CD4-positive, alpha-beta T cell (primary cell): ENCODE data around the gene ARMH3. TPM values are rescaled to one million over a fixed set of nuclear protein-coding genes. Genes with fewer than 3 reads are reported as not detected.

ENCODE experiments used
- ATAC-seq: fragments of 200-7000 bp; cut with Tn5 transposase; one replicate; pipeline ENCODE4 v1.10.0; 2022; ENCODE audit warnings: mild to moderate bottlenecking; ENCODE audit not compliant: poor library complexity
- CTCF ChIA-PET: fragments of 350-600 bp; sonication (Branson Sonifier 250); formaldehyde crosslinking; loops from one replicate; lab custom pipeline; 2021; ENCODE audit warnings: antibody characterized with exemption, inconsistent platforms; lab: Charles Lee
- POLR2A ChIA-PET: fragments of 350-600 bp; sonication (Branson Sonifier 250); formaldehyde crosslinking; loops from one replicate; lab custom pipeline; 2021; ENCODE audit warnings: antibody characterized with exemption, inconsistent platforms; lab: Charles Lee
- DNase-seq, 14 experiments: peaks; one replicate each; pipeline ENCODE4 v3.0.0-alpha.2; 2013 to 2020; ENCODE audit warnings: mixed read lengths in 2 of 14
- H3K27ac ChIP-seq, 2 donors: one replicate each; pipeline versions ENCODE4 v1.5.1 to v1.7.0; 2013; ENCODE audit warnings: low read length in 2 of 2, low read depth in 1 of 2, mild to moderate bottlenecking in 1 of 2
- H3K27me3 ChIP-seq, 2 experiments: 1 replicate in 1 of 2; 2 replicates in 1 of 2; pipeline versions ENCODE4 v1.6.1 to v1.7.0; 2013; ENCODE audit warnings: low read length in 2 of 2, control low read depth in 1 of 2, mild to moderate bottlenecking in 1 of 2, moderate library complexity in 1 of 2; ENCODE audit not compliant: insufficient read depth in 2 of 2, control insufficient read depth in 1 of 2
- H3K36me3 ChIP-seq: one replicate; pipeline ENCODE4 v1.6.1; 2013; ENCODE audit warnings: low read length, control low read depth; ENCODE audit not compliant: insufficient read depth
- H3K4me1 ChIP-seq: one replicate; pipeline ENCODE4 v1.6.1; 2013; ENCODE audit warnings: low read length, control low read depth; ENCODE audit not compliant: insufficient read depth
- H3K4me3 ChIP-seq: one replicate; pipeline ENCODE4 v1.5.1; 2013; ENCODE audit warnings: mild to moderate bottlenecking, low read length, moderate library complexity
- H3K9me3 ChIP-seq, 2 experiments: 1 replicate in 1 of 2; 2 replicates in 1 of 2; pipeline versions ENCODE4 v1.6.1 to v1.7.0; 2013; ENCODE audit warnings: low read length in 2 of 2, mild to moderate bottlenecking in 2 of 2, control low read depth in 1 of 2, moderate library complexity in 1 of 2; ENCODE audit not compliant: control insufficient read depth in 1 of 2, insufficient read depth in 1 of 2
- H3K27ac Mint-ChIP-seq: one replicate; pipeline ENCODE4 v1.8.0; 2020; ENCODE audit warnings: mixed read lengths
- H3K27me3 Mint-ChIP-seq: one replicate; pipeline ENCODE4 v1.8.0; 2021; ENCODE audit warnings: mixed read lengths
- H3K36me3 Mint-ChIP-seq: one replicate; pipeline ENCODE4 v1.8.0; 2021; ENCODE audit warnings: low read depth, mixed read lengths
- H3K4me1 Mint-ChIP-seq: one replicate; pipeline ENCODE4 v1.8.0; 2021; ENCODE audit warnings: low read depth, mixed read lengths
- H3K4me3 Mint-ChIP-seq: one replicate; pipeline ENCODE4 v1.8.0; 2020; ENCODE audit warnings: mild to moderate bottlenecking, mixed read lengths
- H3K9me3 Mint-ChIP-seq: one replicate; pipeline ENCODE4 v1.8.0; 2020; ENCODE audit warnings: mixed read lengths
- CTCF ChIP-seq: fragments of 200-600 bp; IDR thresholded peaks from one replicate; pipeline ENCODE4 v1.8.0; 2022; ENCODE audit warnings: antibody characterized with exemption, mild to moderate bottlenecking
- intact Hi-C, 2 experiments: fragments of 100-400 bp; cut with DNase I in 1 of 2; cut with micrococcal nuclease in 1 of 2; formaldehyde crosslinking; loops; one replicate each; pipeline versions ENCODE4 v1.15.1 to v1.9.0; 2023 to 2025; cut with DNase I, micrococcal nuclease
- total RNA-seq, 174 experiments: library from RNA in 2 of 174; stranded (reverse) in 2 of 174; gene quantifications; one replicate each; pipeline ENCODE4 v1.2.3 and lab custom pipeline; 2021 to 2026

Gene ARMH3
- total RNA-seq, 2 experiments from 2014 or later = 17.7 to 18.9 TPM

GRCh38 chr10:102017295-102017694, 38.7 kb downstream of the ARMH3 start:
- intact Hi-C loops = no loop called here
- Histone ChIP-seq H3K36me3 (peaks cover 39% of the 10 kb centered on the region), H3K4me1 (peaks cover 4% of the 10 kb centered on the region), H3K27ac (no peak overlapping the region), H3K27me3 (no peaks in the 10 kb centered on the region), H3K4me3 (no peak overlapping the region), H3K9me3 (peaks cover 0 to 7% of the 10 kb centered on the region in 2 experiments)
- Mint-ChIP-seq H3K4me3 (no peak overlapping the region), H3K27me3 (no peaks in the 10 kb centered on the region), H3K4me1 (no peaks in the 10 kb centered on the region), H3K27ac (peak overlapping the region; percentile 28), H3K36me3 (peaks cover 71% of the 10 kb centered on the region), H3K9me3 (no peaks in the 10 kb centered on the region)
- DNase-seq (no peak), ATAC-seq (no peak)
- ChIA-PET CTCF (no interaction called here), POLR2A (no interaction called here)
- TF ChIP-seq CTCF = no peak

GRCh38 chr10:102016416-102016815, 39.6 kb downstream of the ARMH3 start:
- ChIA-PET POLR2A (no interaction called here), CTCF (no interaction called here)
- peaks cover 63% of the 10 kb centered on the region for H3K36me3 Mint-ChIP-seq
- no peaks in the 10 kb centered on the region for H3K27me3 Mint-ChIP-seq
- no peak for ATAC-seq
- no peak overlapping the region for H3K27ac Mint-ChIP-seq
- Histone ChIP-seq H3K27ac (no peak overlapping the region), H3K4me1 (peaks cover 4% of the 10 kb centered on the region), H3K4me3 (no peak overlapping the region), H3K36me3 (peaks cover 46% of the 10 kb centered on the region), H3K9me3 (peaks cover 0 to 7% of the 10 kb centered on the region in 2 experiments), H3K27me3 (no peaks in the 10 kb centered on the region)
- no peaks in the 10 kb centered on the region for H3K4me1 Mint-ChIP-seq
- DNase-seq = no peak
- no peak for TF ChIP-seq CTCF
- H3K4me3 Mint-ChIP-seq = no peak overlapping the region
- intact Hi-C loops = no loop called here
- no peaks in the 10 kb centered on the region for H3K9me3 Mint-ChIP-seq

- ATAC-seq (no peak), DNase-seq (no peak)
- CTCF ChIA-PET = interaction anchor here (1.1 to 4.8 kb wide), 6 partner anchors 9 to 173 kb away, joined by 3 to 32 read pairs (median 8); no protein-coding TSS in a partner anchor
- peaks cover 74% of the 10 kb centered on the region for H3K36me3 Mint-ChIP-seq
- no peak overlapping the region for H3K27ac ChIP-seq
- H3K4me3 ChIP-seq = no peak overlapping the region
- POLR2A ChIA-PET = no interaction called here
- intact Hi-C loops = loop anchor here (1.0 to 2.0 kb wide), 4 partner anchors 62 to 171 kb away; no protein-coding TSS in a partner anchor
- H3K27ac Mint-ChIP-seq = peak overlapping the region; percentile 0
- no peaks in the 10 kb centered on the region for H3K4me1 ChIP-seq
- no peaks in the 10 kb centered on the region for H3K27me3 Mint-ChIP-seq
- TF ChIP-seq CTCF = no peak
- no peaks in the 10 kb centered on the region for H3K9me3 ChIP-seq
- H3K4me3 Mint-ChIP-seq = no peak overlapping the region
- no peaks in the 10 kb centered on the region for H3K9me3 Mint-ChIP-seq
- H3K4me1 Mint-ChIP-seq = peaks cover 5% of the 10 kb centered on the region
- peaks cover 50% of the 10 kb centered on the region for H3K36me3 ChIP-seq
- H3K27me3 ChIP-seq = no peaks in the 10 kb centered on the region
Observed at GRCh38 chr10:102010961-102011360, 45.0 kb downstream of the ARMH3 start.
